GM12878 (cell line): ENCODE data around the gene NFE2L2. TPM values are rescaled to one million over a fixed set of nuclear protein-coding genes. Genes with fewer than 3 reads are reported as not detected.

ENCODE experiments used
- ATAC-seq: fragments of 200-7000 bp; cut with Tn5 transposase; 3 replicates; pipeline ENCODE4 v1.9.1; 2020; ENCODE audit warnings: mild to moderate bottlenecking, moderate library complexity
- BruUV-seq: library from RNA; stranded (reverse); fragments of 400-500 nt; replicated peaks from 2 replicates; lab custom pipeline; 2021; lab: Mats Ljungman, UMichigan
- CTCF ChIA-PET: fragments of 300-600 bp; sonication (Branson Sonifier 250); formaldehyde crosslinking; extraction: SDS; loops from one replicate; lab custom pipeline; 2021; ENCODE audit warnings: inconsistent platforms; lab: Yijun Ruan, JAX
- POLR2A ChIA-PET: fragments of 350-600 bp; formaldehyde crosslinking; extraction: SDS; loops from one replicate; lab custom pipeline; 2021; ENCODE audit warnings: inconsistent platforms; lab: Charles Lee
- RAD21 ChIA-PET: fragments of 300-600 bp; sonication (Branson Sonifier 250); formaldehyde crosslinking; loops from one replicate; lab custom pipeline; 2023; ENCODE audit warnings: antibody characterized with exemption; ENCODE audit not compliant: unreplicated experiment; lab: Charles Lee
- SMC1A ChIA-PET: fragments of 300-600 bp; sonication (Branson Sonifier 250); formaldehyde crosslinking; loops from one replicate; lab custom pipeline; 2023; ENCODE audit not compliant: unreplicated experiment, uncharacterized antibody; lab: Charles Lee
- DNase-seq: peaks from one replicate; pipeline ENCODE4 v3.0.0-alpha.2; 2011; ENCODE audit warnings: low read depth, low spot score
- FAIRE-seq: peaks from 3 replicates; lab custom pipeline; 2011; peaks lifted over from hg19 to GRCh38; lab: Jason Lieb, UNC
- H2AFZ ChIP-seq: 2 replicates; pipeline ENCODE4 v1.6.0; 2011; ENCODE audit warnings: low read depth, low read length, control low read depth; ENCODE audit not compliant: control insufficient read depth
- H3K27ac ChIP-seq: 2 replicates; pipeline ENCODE4 v1.5.1; 2011; ENCODE audit warnings: control low read depth; ENCODE audit not compliant: control insufficient read depth, insufficient read depth
- H3K27me3 ChIP-seq, 2 experiments: replicated peaks in 1 of 2; 2 replicates each; pipeline versions ENCODE4 v1.6.0 to v1.6.1; 2011; ENCODE audit warnings: low read length in 1 of 2; ENCODE audit not compliant: control insufficient read depth in 2 of 2, insufficient read depth in 2 of 2
- H3K36me3 ChIP-seq, 2 experiments: 2 replicates each; pipeline ENCODE4 v1.5.1; 2011; ENCODE audit warnings: low read length in 1 of 2; ENCODE audit not compliant: control insufficient read depth in 2 of 2, insufficient read depth in 2 of 2
- H3K4me1 ChIP-seq: 2 replicates; pipeline ENCODE4 v1.6.1; 2011; ENCODE audit warnings: mild to moderate bottlenecking, low read length, moderate library complexity, mixed read lengths; ENCODE audit not compliant: control insufficient read depth, insufficient read depth
- H3K4me2 ChIP-seq: 2 replicates; pipeline ENCODE4 v1.6.0; 2011; ENCODE audit warnings: control low read depth; ENCODE audit not compliant: control insufficient read depth, insufficient read depth
- H3K4me3 ChIP-seq: fragments of 200-600 bp; sonication (generic); 2 replicates; pipeline ENCODE4 v1.5.1; 2016
- H3K79me2 ChIP-seq: 2 replicates; pipeline ENCODE4 v1.6.0; 2011; ENCODE audit warnings: low read length; ENCODE audit not compliant: control insufficient read depth, insufficient read depth
- H3K9ac ChIP-seq: 2 replicates; pipeline ENCODE4 v1.8.0; 2011; ENCODE audit warnings: low read length, control low read depth, mixed read lengths; ENCODE audit not compliant: control insufficient read depth, insufficient read depth
- H3K9me3 ChIP-seq: replicated peaks from 3 replicates; pipeline ENCODE4 v1.5.1; 2011; ENCODE audit warnings: mild to moderate bottlenecking, low read length; ENCODE audit not compliant: control insufficient read depth, insufficient read depth
- H4K20me1 ChIP-seq: 2 replicates; pipeline ENCODE4 v1.6.0; 2011; ENCODE audit not compliant: control insufficient read depth, insufficient read depth
- CHD4 ChIP-seq: fragments of 200-600 bp; sonication (generic); IDR thresholded peaks from 2 replicates; pipeline ENCODE4 v1.6.1; 2016; ENCODE audit warnings: mild to moderate bottlenecking
- ETV6 ChIP-seq, 2 experiments: fragments of 450-650 bp in 1 of 2; IDR thresholded peaks in 1 of 2; conservative IDR thresholded peaks in 1 of 2; 2 replicates each; pipeline ENCODE4 v1.6.1; 2014; ENCODE audit warnings: antibody characterized with exemption in 1 of 2, borderline replicate concordance in 1 of 2, low read depth in 1 of 2, mild to moderate bottlenecking in 1 of 2, moderate library complexity in 1 of 2
- HDAC6 ChIP-seq: fragments of 200-600 bp; sonication (generic); IDR thresholded peaks from one replicate; pipeline ENCODE4 v1.8.0; 2017; ENCODE audit warnings: antibody characterized with exemption; ENCODE audit not compliant: unreplicated experiment
- IRF4 ChIP-seq: IDR thresholded peaks from 2 replicates; pipeline ENCODE4 v1.6.1; 2011; ENCODE audit warnings: low read depth, low read length
- NBN ChIP-seq: fragments of 450-650 bp; IDR thresholded peaks from 2 replicates; pipeline ENCODE4 v1.6.1; 2016
- NFIC ChIP-seq: IDR thresholded peaks from 2 replicates; pipeline ENCODE4 v1.6.1; 2012; ENCODE audit warnings: low read depth, mild to moderate bottlenecking, inconsistent platforms, low read length, moderate library complexity
- PAX8 ChIP-seq: fragments of 450-650 bp; IDR thresholded peaks from 2 replicates; pipeline ENCODE4 v1.6.1; 2017; ENCODE audit warnings: mild to moderate bottlenecking, moderate library complexity
- POU2F2 ChIP-seq: IDR thresholded peaks from 3 replicates; pipeline ENCODE4 v1.6.1; 2011; ENCODE audit warnings: low read depth, mild to moderate bottlenecking, low read length, borderline replicate concordance
- STAT3 ChIP-seq: IDR thresholded peaks from 2 replicates; pipeline ENCODE4 v1.6.1; 2011; ENCODE audit warnings: low read depth, low read length, improper control_type of control experiment
- WGBS: methylation state at CpG from one replicate; pipeline ENCODE4 v1.1.6; 2016; ENCODE audit warnings: low lambda C conversion rate; ENCODE audit not compliant: insufficient replicate concordance, insufficient coverage; ENCODE audit errors: missing lambda C conversion rate; 5-methylcytosine and 5-hydroxymethylcytosine counted together
- in situ Hi-C: fragments of 300-500 bp; cut with MboI; formaldehyde crosslinking; loops from 9 replicates; pipeline ENCODE4 v1.14.3; 2018; ENCODE audit warnings: mixed read lengths
- intact Hi-C: fragments of 100-400 bp; cut with micrococcal nuclease; formaldehyde crosslinking; loops from one replicate; pipeline ENCODE4 v1.14.2; 2022; ENCODE audit not compliant: unreplicated experiment
- polyA plus RNA-seq, 11 experiments: library from polyadenylated mRNA; depleted of rRNA in 4 of 11; unstranded in 6 of 11; stranded (reverse) in 5 of 11; fragments of >200 nt; fragmentation: Nextera tagmentation in 4 of 11; fragmentation: Illumina TruSeq in 1 of 11; extraction: Ambion mirVana in 4 of 11; extraction: Trizol in 1 of 11; gene quantifications; 1 replicate in 1 of 11; 2 replicates in 10 of 11; pipeline versions ENCODE4 v1.2.1 to v1.2.3, GENCODE V29; 2011 to 2016; ENCODE audit warnings: inconsistent platforms in 2 of 11, missing spikeins in 2 of 11, low read depth in 1 of 11
- total RNA-seq, 4 experiments: library from RNA; depleted of rRNA in 3 of 4; stranded (reverse); fragments of >200 nt in 3 of 4; fragmentation: Illumina TruSeq in 1 of 4; extraction: Trizol in 1 of 4; gene quantifications; 2 replicates each; pipeline versions ENCODE4 v1.2.1 to v1.2.3, GENCODE V29; 2013 to 2021
- TF ChIP-seq, protein P1 (sequence below): fragments of 450-650 bp; IDR thresholded peaks from 2 replicates; pipeline ENCODE4 v1.6.1; 2018; ENCODE audit warnings: mild to moderate bottlenecking, low read depth, moderate library complexity; ENCODE audit not compliant: partially characterized antibody
- TF ChIP-seq, protein P2 (sequence below): fragments of 450-650 bp; IDR thresholded peaks from 2 replicates; pipeline ENCODE4 v1.6.1; 2017; ENCODE audit warnings: mild to moderate bottlenecking, moderate library complexity
- TF ChIP-seq, protein P3 (sequence below): fragments of 450-650 bp; formaldehyde crosslinking; IDR thresholded peaks from 2 replicates; pipeline ENCODE4 v1.5.0; 2022; ENCODE audit warnings: mild to moderate bottlenecking, missing genetic modification characterization
- TF ChIP-seq, protein P4 (sequence below): fragments of 450-650 bp; IDR thresholded peaks from 2 replicates; pipeline ENCODE4 v1.6.1; 2016; ENCODE audit warnings: mild to moderate bottlenecking

NFE2L2 gene
- total and polyA plus RNA-seq, 10 of the 15 experiments (the other 5 are each of a cell fraction or from before 2014, with no cell fraction given): 18.4 to 69.8 (median 37.1) TPM

DNA sequence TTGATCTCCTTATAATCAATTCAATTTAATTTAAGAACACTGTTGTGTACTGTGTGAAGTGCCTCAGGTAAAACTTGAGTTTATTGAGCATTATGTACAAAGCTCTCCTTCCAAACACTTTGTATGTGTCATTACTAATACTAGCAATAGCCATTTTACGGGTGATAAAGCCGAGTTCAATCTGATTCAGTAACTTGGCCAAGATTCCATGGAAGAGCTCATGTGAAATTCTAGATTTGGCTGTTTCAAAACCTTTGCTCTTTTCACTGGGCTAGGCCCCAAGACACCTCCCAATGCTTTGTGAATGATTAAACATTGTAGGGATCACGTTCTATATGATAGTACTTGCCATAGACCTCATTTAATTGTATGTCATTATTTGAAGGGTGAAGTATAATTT lies 8.9 kb upstream of the NFE2L2 start:
- Histone ChIP-seq H3K27ac (no peak overlapping the region), H2AFZ (no peak overlapping the region), H3K27me3 (no peaks in the 10 kb centered on the region), H3K9me3 (no peaks in the 10 kb centered on the region), H4K20me1 (no peaks in the 10 kb centered on the region), H3K4me3 (no peak overlapping the region), H3K4me1 (no peaks in the 10 kb centered on the region; the same call in 1 of the 2 replicates), H3K4me2 (no peak overlapping the region), H3K9ac (no peak overlapping the region), H3K79me2 (no peaks in the 10 kb centered on the region), H3K36me3 (no peaks in the 10 kb centered on the region)
- ATAC-seq (no peak), DNase-seq (no peak), FAIRE-seq (no peak)
- CTCF ChIA-PET: interaction anchor here (1.0 to 14.2 kb wide), 4 partner anchors 9 to 110 kb away, joined by 3 to 213 read pairs (median 14); partner anchors contain the start of gene NFE2L2
- in situ Hi-C loops (no loop called here), intact Hi-C loops (no loop called here)
- WGBS: 95% methylated on average over 3 of the region's 3 CpGs
- RAD21 ChIA-PET: interaction anchor here (0.5 to 2.5 kb wide), 8 partner anchors 9 to 108 kb away, joined by 3 to 10 read pairs (median 3); partner anchors contain the start of gene NFE2L2
- SMC1A ChIA-PET: interaction anchor here (1.2 to 2.9 kb wide), 7 partner anchors 8 to 119 kb away, joined by 3 to 17 read pairs (median 5); partner anchors contain the start of genes AGPS and NFE2L2
- BruUV-seq: no TSS peak
- POLR2A ChIA-PET: interaction anchor here (1.0 to 1.3 kb wide), 3 partner anchors 8 to 10 kb away, joined by 3 to 8 read pairs (median 6); partner anchors contain the start of gene NFE2L2
- no peak for TF ChIP-seq IRF4
- no peak for TF ChIP-seq PAX8
- TF ChIP-seq, protein P1, sequence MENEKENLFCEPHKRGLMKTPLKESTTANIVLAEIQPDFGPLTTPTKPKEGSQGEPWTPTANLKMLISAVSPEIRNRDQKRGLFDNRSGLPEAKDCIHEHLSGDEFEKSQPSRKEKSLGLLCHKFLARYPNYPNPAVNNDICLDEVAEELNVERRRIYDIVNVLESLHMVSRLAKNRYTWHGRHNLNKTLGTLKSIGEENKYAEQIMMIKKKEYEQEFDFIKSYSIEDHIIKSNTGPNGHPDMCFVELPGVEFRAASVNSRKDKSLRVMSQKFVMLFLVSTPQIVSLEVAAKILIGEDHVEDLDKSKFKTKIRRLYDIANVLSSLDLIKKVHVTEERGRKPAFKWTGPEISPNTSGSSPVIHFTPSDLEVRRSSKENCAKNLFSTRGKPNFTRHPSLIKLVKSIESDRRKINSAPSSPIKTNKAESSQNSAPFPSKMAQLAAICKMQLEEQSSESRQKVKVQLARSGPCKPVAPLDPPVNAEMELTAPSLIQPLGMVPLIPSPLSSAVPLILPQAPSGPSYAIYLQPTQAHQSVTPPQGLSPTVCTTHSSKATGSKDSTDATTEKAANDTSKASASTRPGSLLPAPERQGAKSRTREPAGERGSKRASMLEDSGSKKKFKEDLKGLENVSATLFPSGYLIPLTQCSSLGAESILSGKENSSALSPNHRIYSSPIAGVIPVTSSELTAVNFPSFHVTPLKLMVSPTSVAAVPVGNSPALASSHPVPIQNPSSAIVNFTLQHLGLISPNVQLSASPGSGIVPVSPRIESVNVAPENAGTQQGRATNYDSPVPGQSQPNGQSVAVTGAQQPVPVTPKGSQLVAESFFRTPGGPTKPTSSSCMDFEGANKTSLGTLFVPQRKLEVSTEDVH: no peak
- TF ChIP-seq, protein P2, sequence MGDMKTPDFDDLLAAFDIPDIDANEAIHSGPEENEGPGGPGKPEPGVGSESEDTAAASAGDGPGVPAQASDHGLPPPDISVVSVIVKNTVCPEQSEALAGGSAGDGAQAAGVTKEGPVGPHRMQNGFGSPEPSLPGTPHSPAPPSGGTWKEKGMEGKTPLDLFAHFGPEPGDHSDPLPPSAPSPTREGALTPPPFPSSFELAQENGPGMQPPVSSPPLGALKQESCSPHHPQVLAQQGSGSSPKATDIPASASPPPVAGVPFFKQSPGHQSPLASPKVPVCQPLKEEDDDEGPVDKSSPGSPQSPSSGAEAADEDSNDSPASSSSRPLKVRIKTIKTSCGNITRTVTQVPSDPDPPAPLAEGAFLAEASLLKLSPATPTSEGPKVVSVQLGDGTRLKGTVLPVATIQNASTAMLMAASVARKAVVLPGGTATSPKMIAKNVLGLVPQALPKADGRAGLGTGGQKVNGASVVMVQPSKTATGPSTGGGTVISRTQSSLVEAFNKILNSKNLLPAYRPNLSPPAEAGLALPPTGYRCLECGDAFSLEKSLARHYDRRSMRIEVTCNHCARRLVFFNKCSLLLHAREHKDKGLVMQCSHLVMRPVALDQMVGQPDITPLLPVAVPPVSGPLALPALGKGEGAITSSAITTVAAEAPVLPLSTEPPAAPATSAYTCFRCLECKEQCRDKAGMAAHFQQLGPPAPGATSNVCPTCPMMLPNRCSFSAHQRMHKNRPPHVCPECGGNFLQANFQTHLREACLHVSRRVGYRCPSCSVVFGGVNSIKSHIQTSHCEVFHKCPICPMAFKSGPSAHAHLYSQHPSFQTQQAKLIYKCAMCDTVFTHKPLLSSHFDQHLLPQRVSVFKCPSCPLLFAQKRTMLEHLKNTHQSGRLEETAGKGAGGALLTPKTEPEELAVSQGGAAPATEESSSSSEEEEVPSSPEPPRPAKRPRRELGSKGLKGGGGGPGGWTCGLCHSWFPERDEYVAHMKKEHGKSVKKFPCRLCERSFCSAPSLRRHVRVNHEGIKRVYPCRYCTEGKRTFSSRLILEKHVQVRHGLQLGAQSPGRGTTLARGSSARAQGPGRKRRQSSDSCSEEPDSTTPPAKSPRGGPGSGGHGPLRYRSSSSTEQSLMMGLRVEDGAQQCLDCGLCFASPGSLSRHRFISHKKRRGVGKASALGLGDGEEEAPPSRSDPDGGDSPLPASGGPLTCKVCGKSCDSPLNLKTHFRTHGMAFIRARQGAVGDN: no peak
- TF ChIP-seq, protein P3, sequence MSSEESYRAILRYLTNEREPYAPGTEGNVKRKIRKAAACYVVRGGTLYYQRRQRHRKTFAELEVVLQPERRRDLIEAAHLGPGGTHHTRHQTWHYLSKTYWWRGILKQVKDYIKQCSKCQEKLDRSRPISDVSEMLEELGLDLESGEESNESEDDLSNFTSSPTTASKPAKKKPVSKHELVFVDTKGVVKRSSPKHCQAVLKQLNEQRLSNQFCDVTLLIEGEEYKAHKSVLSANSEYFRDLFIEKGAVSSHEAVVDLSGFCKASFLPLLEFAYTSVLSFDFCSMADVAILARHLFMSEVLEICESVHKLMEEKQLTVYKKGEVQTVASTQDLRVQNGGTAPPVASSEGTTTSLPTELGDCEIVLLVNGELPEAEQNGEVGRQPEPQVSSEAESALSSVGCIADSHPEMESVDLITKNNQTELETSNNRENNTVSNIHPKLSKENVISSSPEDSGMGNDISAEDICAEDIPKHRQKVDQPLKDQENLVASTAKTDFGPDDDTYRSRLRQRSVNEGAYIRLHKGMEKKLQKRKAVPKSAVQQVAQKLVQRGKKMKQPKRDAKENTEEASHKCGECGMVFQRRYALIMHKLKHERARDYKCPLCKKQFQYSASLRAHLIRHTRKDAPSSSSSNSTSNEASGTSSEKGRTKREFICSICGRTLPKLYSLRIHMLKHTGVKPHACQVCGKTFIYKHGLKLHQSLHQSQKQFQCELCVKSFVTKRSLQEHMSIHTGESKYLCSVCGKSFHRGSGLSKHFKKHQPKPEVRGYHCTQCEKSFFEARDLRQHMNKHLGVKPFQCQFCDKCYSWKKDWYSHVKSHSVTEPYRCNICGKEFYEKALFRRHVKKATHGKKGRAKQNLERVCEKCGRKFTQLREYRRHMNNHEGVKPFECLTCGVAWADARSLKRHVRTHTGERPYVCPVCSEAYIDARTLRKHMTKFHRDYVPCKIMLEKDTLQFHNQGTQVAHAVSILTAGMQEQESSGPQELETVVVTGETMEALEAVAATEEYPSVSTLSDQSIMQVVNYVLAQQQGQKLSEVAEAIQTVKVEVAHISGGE: no peak
- TF ChIP-seq NFIC: no peak
- no peak for TF ChIP-seq HDAC6
- TF ChIP-seq POU2F2: no peak
- TF ChIP-seq STAT3: no peak
- TF ChIP-seq ETV6 (conservative IDR thresholded peaks at IDR 0.05 in 1 of 2, IDR thresholded peaks at IDR 0.05 in 1 of 2; ENCODE audit: borderline replicate concordance in 1 of 2, low read depth in 1 of 2): no peak
- TF ChIP-seq, protein P4, sequence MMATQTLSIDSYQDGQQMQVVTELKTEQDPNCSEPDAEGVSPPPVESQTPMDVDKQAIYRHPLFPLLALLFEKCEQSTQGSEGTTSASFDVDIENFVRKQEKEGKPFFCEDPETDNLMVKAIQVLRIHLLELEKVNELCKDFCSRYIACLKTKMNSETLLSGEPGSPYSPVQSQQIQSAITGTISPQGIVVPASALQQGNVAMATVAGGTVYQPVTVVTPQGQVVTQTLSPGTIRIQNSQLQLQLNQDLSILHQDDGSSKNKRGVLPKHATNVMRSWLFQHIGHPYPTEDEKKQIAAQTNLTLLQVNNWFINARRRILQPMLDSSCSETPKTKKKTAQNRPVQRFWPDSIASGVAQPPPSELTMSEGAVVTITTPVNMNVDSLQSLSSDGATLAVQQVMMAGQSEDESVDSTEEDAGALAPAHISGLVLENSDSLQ: no peak
- TF ChIP-seq CHD4: no peak
- no peak for TF ChIP-seq NBN
